ENCODE measurements around the gene B3GALT2. TPM values are rescaled to one million over a fixed set of nuclear protein-coding genes. Genes with fewer than 3 reads are reported as not detected.

The B3GALT2 gene
- total RNA-seq, 1 experiment from 2014 or later, result not detected

DNA sequence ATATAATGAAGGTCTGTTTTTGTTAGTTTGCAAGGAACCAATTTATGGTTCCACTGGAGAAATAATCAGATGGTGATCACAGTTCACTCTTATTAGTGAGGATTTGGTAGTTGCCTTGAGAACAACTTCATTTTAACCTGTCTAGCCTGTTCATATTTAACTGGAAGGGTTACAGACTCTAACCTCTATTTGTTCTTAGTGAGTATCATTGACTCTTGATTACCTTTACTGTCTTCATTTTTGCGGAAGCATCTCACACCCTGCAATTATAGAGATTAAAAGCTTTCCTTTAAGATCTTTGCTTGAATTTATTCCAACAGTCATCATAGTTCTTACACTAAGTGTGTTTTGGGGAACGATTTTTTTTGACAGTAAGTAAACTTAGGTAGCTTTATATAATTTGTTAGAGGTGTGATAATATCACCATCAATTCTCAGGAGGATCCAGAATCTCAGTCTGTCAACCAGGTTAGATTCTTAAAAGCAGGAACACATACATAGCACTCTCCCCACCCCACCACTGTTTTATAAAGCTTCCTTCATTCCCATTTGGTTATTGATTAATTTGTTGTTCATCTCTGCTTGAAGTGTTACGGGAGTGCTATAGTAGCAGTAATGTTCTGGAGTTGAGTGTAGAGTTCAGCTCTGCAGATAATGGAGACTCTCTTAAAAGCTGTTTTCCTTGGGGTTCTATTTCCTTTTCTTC is 30.1 kb downstream of the B3GALT2 start:
- H3K36me3 Mint-ChIP-seq (ENCODE audit: insufficient read depth in 1 of 3, low read depth in 3 of 3), result peaks cover 7 to 23% (median 17%) of the 10 kb centered on the region in 3 experiments; a peak in 6 of 7 replicates
- no peak overlapping the region for H3K4me2 ChIP-seq (ENCODE audit: insufficient read depth, insufficient read length, low read length)
- H3K23me2 ChIP-seq (ENCODE audit: insufficient read length, low read depth, low read length, poor library complexity, severe bottlenecking), result no peaks in the 10 kb centered on the region
- no peak overlapping the region for H3K4ac ChIP-seq (ENCODE audit: low read depth, low read length)
- no peaks in the 10 kb centered on the region for H3K4me1 Mint-ChIP-seq
- H3K27me3 Mint-ChIP-seq (ENCODE audit: low read depth), result no peaks in the 10 kb centered on the region
- no peak overlapping the region for H3T11ph ChIP-seq (ENCODE audit: low read length)
- no peak overlapping the region for H3K56ac ChIP-seq (ENCODE audit: insufficient read length, low read depth, low read length)
- H3K4me3 Mint-ChIP-seq, result no peak overlapping the region
- H2BK20ac ChIP-seq (ENCODE audit: low read depth, low read length, poor library complexity, severe bottlenecking), result no peak overlapping the region
- no peak overlapping the region for H2AFZ ChIP-seq (ENCODE audit: low read length)
- no CpG with 5 or more reads among the region's 3 CpGs for whole genome bisulfite sequencing (ENCODE audit: extremely low coverage, insufficient read length, low lambda C conversion rate)
- no peak overlapping the region for H2BK120ac ChIP-seq (ENCODE audit: low read depth, low read length, poor library complexity, severe bottlenecking)
- no peak overlapping the region for H3K18ac ChIP-seq (ENCODE audit: insufficient read length, low read depth, low read length)
- H3K27ac ChIP-seq (ENCODE audit: insufficient read length, low read depth, low read length), result no peak overlapping the region
- no peak overlapping the region for H2BK5ac ChIP-seq (ENCODE audit: insufficient read length, low read length)
- H3K9ac ChIP-seq (ENCODE audit: extremely low read depth, insufficient read length, low read length), result no peak overlapping the region
- no peak overlapping the region for H3K14ac ChIP-seq (ENCODE audit: insufficient read depth, low read length)
- H3K9me3 Mint-ChIP-seq, result no peaks in the 10 kb centered on the region
- H4K8ac ChIP-seq (replicated peaks; ENCODE audit: insufficient read length, low read depth, low read length), result no peak overlapping the region
- H4K20me1 ChIP-seq (ENCODE audit: control insufficient read depth, insufficient read depth, insufficient read length), result no peaks in the 10 kb centered on the region
- no peak overlapping the region for H4K91ac ChIP-seq (ENCODE audit: insufficient read length, low read depth, low read length)
- H4K5ac ChIP-seq (ENCODE audit: insufficient read length, low read depth, low read length), result no peak overlapping the region
- no peak overlapping the region for H3K23ac ChIP-seq (ENCODE audit: insufficient read length, low read depth, low read length)
- no peak overlapping the region for H2AK5ac ChIP-seq (ENCODE audit: insufficient read length, low read length)
- no peaks in the 10 kb centered on the region for H3K4me1 ChIP-seq (ENCODE audit: insufficient read depth, low read length)
- peak overlapping the region in 1 of 3 experiments; percentile 8; a peak in 1 of 7 replicates for H3K27ac Mint-ChIP-seq
- no peaks in the 10 kb centered on the region; the same call in 1 of the 2 replicates for H3K79me2 ChIP-seq (ENCODE audit: insufficient read depth, low read length)
- H3K79me1 ChIP-seq (ENCODE audit: insufficient read depth, low read depth, low read length, poor library complexity, severe bottlenecking), result no peaks in the 10 kb centered on the region
- H2BK12ac ChIP-seq (ENCODE audit: insufficient read length, low read depth, low read length), result no peak overlapping the region
- no peak overlapping the region for H2BK15ac ChIP-seq (ENCODE audit: low read depth, low read length)
- no peaks in the 10 kb centered on the region for H3K9me3 ChIP-seq (ENCODE audit: control insufficient read depth, low read depth, low read length)
- DNase-seq, result no peak
- no peaks in the 10 kb centered on the region for H3K27me3 ChIP-seq (ENCODE audit: insufficient read depth, low read length)
- TF ChIP-seq, protein P1, sequence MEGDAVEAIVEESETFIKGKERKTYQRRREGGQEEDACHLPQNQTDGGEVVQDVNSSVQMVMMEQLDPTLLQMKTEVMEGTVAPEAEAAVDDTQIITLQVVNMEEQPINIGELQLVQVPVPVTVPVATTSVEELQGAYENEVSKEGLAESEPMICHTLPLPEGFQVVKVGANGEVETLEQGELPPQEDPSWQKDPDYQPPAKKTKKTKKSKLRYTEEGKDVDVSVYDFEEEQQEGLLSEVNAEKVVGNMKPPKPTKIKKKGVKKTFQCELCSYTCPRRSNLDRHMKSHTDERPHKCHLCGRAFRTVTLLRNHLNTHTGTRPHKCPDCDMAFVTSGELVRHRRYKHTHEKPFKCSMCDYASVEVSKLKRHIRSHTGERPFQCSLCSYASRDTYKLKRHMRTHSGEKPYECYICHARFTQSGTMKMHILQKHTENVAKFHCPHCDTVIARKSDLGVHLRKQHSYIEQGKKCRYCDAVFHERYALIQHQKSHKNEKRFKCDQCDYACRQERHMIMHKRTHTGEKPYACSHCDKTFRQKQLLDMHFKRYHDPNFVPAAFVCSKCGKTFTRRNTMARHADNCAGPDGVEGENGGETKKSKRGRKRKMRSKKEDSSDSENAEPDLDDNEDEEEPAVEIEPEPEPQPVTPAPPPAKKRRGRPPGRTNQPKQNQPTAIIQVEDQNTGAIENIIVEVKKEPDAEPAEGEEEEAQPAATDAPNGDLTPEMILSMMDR (conservative IDR thresholded peaks at IDR 0.05), result no peak
